WI38 (cell line): ENCODE results near the gene ZNF514.
"Not testable (repeated sequence)": the region's sequence is repeated elsewhere in the genome, so short reads cannot be mapped to it uniquely, and the experiment has no call there.

Experiments used
- H3K4me3 ChIP-seq: 2 replicates; pipeline ENCODE4 v1.5.1; 2011; ENCODE audit warnings: low read depth, mild to moderate bottlenecking, control low read depth, low read length
- CTCF ChIP-seq: IDR thresholded peaks from 2 replicates; pipeline ENCODE4 v1.5.1; 2012; ENCODE audit warnings: low read depth, mild to moderate bottlenecking, control low read depth, low read length

The ZNF514 gene

GRCh38 chr2:95110395-95110794 lies 49.3 kb downstream of the ZNF514 start:
- H3K4me3 ChIP-seq, result no peak overlapping the region
- no peak for TF ChIP-seq CTCF

- TF ChIP-seq CTCF, result no peak
- H3K4me3 ChIP-seq, result no peak overlapping the region
Measured at GRCh38 chr2:95109260-95109659, 50.4 kb downstream of the ZNF514 start.

- no peak for TF ChIP-seq CTCF
- no peak overlapping the region for H3K4me3 ChIP-seq
Measured at GRCh38 chr2:95106081-95106480, 53.6 kb downstream of the ZNF514 start.

- no peak overlapping the region for H3K4me3 ChIP-seq
- no peak for TF ChIP-seq CTCF
Measured at GRCh38 chr2:95104606-95105005, 55.0 kb downstream of the ZNF514 start.

- no peak overlapping the region for H3K4me3 ChIP-seq
- TF ChIP-seq CTCF, result no peak
Measured at GRCh38 chr2:95099910-95100309, 59.7 kb downstream of the ZNF514 start.

- H3K4me3 ChIP-seq, result not testable (repeated sequence)
Measured at GRCh38 chr2:95098273-95098672, 61.4 kb downstream of the ZNF514 start.
